Uterus (tissue), 2 donors: ENCODE measurements around the gene DEK.

Experiments used
- POLR2A ChIP-seq, 2 donors: fragments of 450-650 bp; IDR thresholded peaks; one replicate each; pipeline ENCODE4 v1.6.1; 2016; ENCODE audit warnings: antibody characterized with exemption in 2 of 2, mild to moderate bottlenecking in 1 of 2, moderate library complexity in 1 of 2
- TF ChIP-seq, protein P1 (sequence below), 4 experiments: fragments of 200-600 bp in 2 of 4; fragments of 450-650 bp in 2 of 4; sonication (generic) in 2 of 4; IDR thresholded peaks; one replicate each; pipeline ENCODE4 v1.5.1; 2016 to 2019; ENCODE audit warnings: antibody characterized with exemption in 4 of 4, mild to moderate bottlenecking in 2 of 4, moderate library complexity in 1 of 4

DNA sequence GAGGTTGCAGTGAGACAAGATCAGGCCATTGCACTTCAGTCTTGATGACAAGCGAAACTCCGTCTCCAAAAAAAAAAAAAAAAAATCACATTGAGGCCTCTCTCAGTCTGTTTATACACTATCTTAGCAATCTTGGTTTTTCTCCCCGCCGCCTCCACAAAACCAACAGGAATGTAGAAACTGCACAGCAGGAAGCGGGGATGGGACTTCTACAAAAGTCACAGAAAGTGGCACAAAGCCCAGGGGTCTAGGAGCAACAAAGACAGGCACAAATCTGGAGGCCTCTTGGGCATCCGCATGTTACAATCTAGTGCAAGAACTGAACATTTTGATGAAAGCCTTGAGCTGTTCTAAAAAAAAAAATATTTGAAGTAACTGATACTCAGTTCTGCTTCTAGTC, 60.5 kb downstream of the DEK start:
- TF ChIP-seq, protein P1, sequence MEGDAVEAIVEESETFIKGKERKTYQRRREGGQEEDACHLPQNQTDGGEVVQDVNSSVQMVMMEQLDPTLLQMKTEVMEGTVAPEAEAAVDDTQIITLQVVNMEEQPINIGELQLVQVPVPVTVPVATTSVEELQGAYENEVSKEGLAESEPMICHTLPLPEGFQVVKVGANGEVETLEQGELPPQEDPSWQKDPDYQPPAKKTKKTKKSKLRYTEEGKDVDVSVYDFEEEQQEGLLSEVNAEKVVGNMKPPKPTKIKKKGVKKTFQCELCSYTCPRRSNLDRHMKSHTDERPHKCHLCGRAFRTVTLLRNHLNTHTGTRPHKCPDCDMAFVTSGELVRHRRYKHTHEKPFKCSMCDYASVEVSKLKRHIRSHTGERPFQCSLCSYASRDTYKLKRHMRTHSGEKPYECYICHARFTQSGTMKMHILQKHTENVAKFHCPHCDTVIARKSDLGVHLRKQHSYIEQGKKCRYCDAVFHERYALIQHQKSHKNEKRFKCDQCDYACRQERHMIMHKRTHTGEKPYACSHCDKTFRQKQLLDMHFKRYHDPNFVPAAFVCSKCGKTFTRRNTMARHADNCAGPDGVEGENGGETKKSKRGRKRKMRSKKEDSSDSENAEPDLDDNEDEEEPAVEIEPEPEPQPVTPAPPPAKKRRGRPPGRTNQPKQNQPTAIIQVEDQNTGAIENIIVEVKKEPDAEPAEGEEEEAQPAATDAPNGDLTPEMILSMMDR (IDR thresholded peaks at IDR 0.05), result no peak
- no peak for TF ChIP-seq POLR2A (IDR thresholded peaks at IDR 0.05)
